HG03457 (cell line): ENCODE measurements around the gene ARHGEF17.

ENCODE experiments used
- ATAC-seq: cut with Tn5 transposase; IDR thresholded peaks from one replicate; pipeline ENCODE4 v1.9.1; 2021; ENCODE audit warnings: moderate number of reproducible peaks; ENCODE audit not compliant: unreplicated experiment

The ARHGEF17 gene

GRCh38 chr11:73379189-73379880 lies 71.3 kb downstream of the ARHGEF17 start:
- ATAC-seq: no peak

- ATAC-seq: no peak
Observed at GRCh38 chr11:73380331-73380730, 72.3 kb downstream of the ARHGEF17 start.

- ATAC-seq: no peak
Observed at GRCh38 chr11:73380897-73381410, 72.9 kb downstream of the ARHGEF17 start.

GRCh38 chr11:73381589-73381988 lies 73.5 kb downstream of the ARHGEF17 start:
- no peak for ATAC-seq

GRCh38 chr11:73382183-73382582 lies 74.1 kb downstream of the ARHGEF17 start:
- ATAC-seq: no peak

- no peak for ATAC-seq
Observed at GRCh38 chr11:73382747-73383146, 74.7 kb downstream of the ARHGEF17 start.

GRCh38 chr11:73383249-73384124 lies 75.4 kb downstream of the ARHGEF17 start:
- ATAC-seq: no peak

GRCh38 chr11:73384125-73384441 lies 76.0 kb downstream of the ARHGEF17 start:
- no peak for ATAC-seq

- no peak for ATAC-seq
Observed at GRCh38 chr11:73384531-73384871, 76.4 kb downstream of the ARHGEF17 start.

GRCh38 chr11:73384872-73385689 lies 77.0 kb downstream of the ARHGEF17 start:
- no peak for ATAC-seq

GRCh38 chr11:73386016-73386415 lies 77.9 kb downstream of the ARHGEF17 start:
- no peak for ATAC-seq

GRCh38 chr11:73386546-73386945 lies 78.5 kb downstream of the ARHGEF17 start:
- no peak for ATAC-seq

- ATAC-seq: no peak
Observed at GRCh38 chr11:73387594-73388264, 79.7 kb downstream of the ARHGEF17 start.

- no peak for ATAC-seq
Observed at GRCh38 chr11:73388265-73389133, 80.4 kb downstream of the ARHGEF17 start.

- ATAC-seq: no peak
Observed at GRCh38 chr11:73389134-73389525, 81.1 kb downstream of the ARHGEF17 start.

- ATAC-seq: no peak
Observed at GRCh38 chr11:73389916-73390315, 81.8 kb downstream of the ARHGEF17 start.

GRCh38 chr11:73390601-73391565 lies 82.8 kb downstream of the ARHGEF17 start:
- ATAC-seq: no peak

GRCh38 chr11:73391665-73392064 lies 83.6 kb downstream of the ARHGEF17 start:
- ATAC-seq: no peak
